Activated CD4-positive, alpha-beta T cell treated with anti-CD3 and anti-CD28 coated beads for 36 hours (primary cell): ENCODE results near the gene HDAC10. TPM values are rescaled to one million over a fixed set of nuclear protein-coding genes. Genes with fewer than 3 reads are reported as not detected.

Source experiments
- total RNA-seq, 2 experiments: library from RNA; stranded (reverse); gene quantifications; one replicate each; pipeline ENCODE4 v1.2.3, GENCODE V29; 2021

The HDAC10 gene
- total RNA-seq, 2 experiments from 2014 or later: 33.5 to 41.5 TPM

Other genes with a start within 250 kb of the HDAC10 start
- under 1 TPM; 0.16 TPM for gene IL17REL, start 238.5 kb downstream of the HDAC10 start, total RNA-seq
- not detected for gene TTLL8, start 193.0 kb downstream of the HDAC10 start, total RNA-seq
- gene MLC1, start 165.8 kb downstream of the HDAC10 start, total RNA-seq: not detected
- under 1 TPM in 1 of 2 experiments, not detected in 1; 0.11 TPM for gene MOV10L1, start 161.3 kb downstream of the HDAC10 start, total RNA-seq
- gene PANX2, start 80.5 kb downstream of the HDAC10 start, total RNA-seq: 1 to 10 TPM; 2.2 to 2.7 TPM
- gene TRABD, start 65.4 kb downstream of the HDAC10 start, total RNA-seq: 10 to 100 TPM; 60.7 to 74.5 TPM
- gene SELENOO, start 50.3 kb downstream of the HDAC10 start, total RNA-seq: 10 to 100 TPM; 14.4 to 18.3 TPM
- 10 to 100 TPM; 42.2 to 49.2 TPM for gene TUBGCP6, start 6.2 kb downstream of the HDAC10 start, total RNA-seq
- 1 to 10 TPM; 5.4 to 8.1 TPM for gene MAPK12, start 10.4 kb upstream of the HDAC10 start, total RNA-seq
- 10 to 100 TPM; 11.6 to 13.6 TPM for gene MAPK11, start 19.1 kb upstream of the HDAC10 start, total RNA-seq
- gene PLXNB2, start 56.4 kb upstream of the HDAC10 start, total RNA-seq: 1 to 10 TPM; 5.5 to 6.3 TPM
- 1 to 10 TPM; 2.8 TPM for gene DENND6B, start 75.7 kb upstream of the HDAC10 start, total RNA-seq
- gene PPP6R2, start 92.1 kb upstream of the HDAC10 start, total RNA-seq: 10 to 100 TPM; 37.3 to 39.5 TPM
- gene SBF1, start 223.8 kb upstream of the HDAC10 start, total RNA-seq: 10 to 100 TPM; 97.6 TPM
- 1 to 10 TPM; 7.5 to 7.9 TPM for gene ADM2, start 230.3 kb upstream of the HDAC10 start, total RNA-seq
- gene MIOX, start 235.6 kb upstream of the HDAC10 start, total RNA-seq: under 1 TPM; 0.32 to 0.44 TPM